Activated CD4-positive, alpha-beta T cell treated with anti-CD3 and anti-CD28 coated beads, Interleukin-2, Interleukin-4, amounts not matched to agents 100 ng/mL and 50 ng/mL, durations not matched to agents 16 hours and 8 hours (primary cell): ENCODE results near the gene FAM78B.
A peak's percentile ranks its signal among the peaks of the same experiment; 100 is the strongest.

ENCODE experiments used
- DNase-seq: peaks from one replicate; pipeline ENCODE4 v3.0.0-alpha.2; 2020; ENCODE audit warnings: low spot score

Gene FAM78B

GRCh38 chr1:166166698-166167571 lies at the start of gene FAM78B:
TSS of gene FAM78B (minus strand) at chr1:166167001. CDS start at chr1:166166248, 753 bp downstream.
- peak; percentile 60 for DNase-seq

- DNase-seq, result no peak
These were observed 35.7 kb upstream of the FAM78B start for GRCh38 chr1:166202546-166202945.

- DNase-seq, result no peak
These were observed 33.9 kb upstream of the FAM78B start for GRCh38 chr1:166200743-166201142.

GRCh38 chr1:166197597-166197996 lies 30.8 kb upstream of the FAM78B start:
- DNase-seq, result no peak

- no peak for DNase-seq
These were observed 30.3 kb upstream of the FAM78B start for GRCh38 chr1:166197141-166197540.

GRCh38 chr1:166193057-166193698 lies 26.4 kb upstream of the FAM78B start:
- no peak for DNase-seq

GRCh38 chr1:166190400-166190799 lies 23.6 kb upstream of the FAM78B start:
- DNase-seq, result no peak

GRCh38 chr1:166189126-166189525 lies 22.3 kb upstream of the FAM78B start:
- no peak for DNase-seq

GRCh38 chr1:166185526-166185925 lies 18.7 kb upstream of the FAM78B start:
- no peak for DNase-seq

- DNase-seq, result no peak
These were observed 18.1 kb upstream of the FAM78B start for GRCh38 chr1:166184897-166185296.

- DNase-seq, result no peak
These were observed 17.2 kb upstream of the FAM78B start for GRCh38 chr1:166184012-166184411.

- no peak for DNase-seq
These were observed 15.5 kb upstream of the FAM78B start for GRCh38 chr1:166182281-166182680.

GRCh38 chr1:166176416-166176815 lies 9.6 kb upstream of the FAM78B start:
- no peak for DNase-seq

- no peak for DNase-seq
These were observed 8.2 kb upstream of the FAM78B start for GRCh38 chr1:166175032-166175431.

GRCh38 chr1:166174108-166174507 lies 7.3 kb upstream of the FAM78B start:
- DNase-seq, result no peak

GRCh38 chr1:166172106-166172505 lies 5.3 kb upstream of the FAM78B start:
- no peak for DNase-seq

- no peak for DNase-seq
These were observed 3.9 kb upstream of the FAM78B start for GRCh38 chr1:166170726-166171125.

GRCh38 chr1:166170075-166170474 lies 3.3 kb upstream of the FAM78B start:
- DNase-seq, result peak; percentile 11

- no peak for DNase-seq
These were observed 2.4 kb upstream of the FAM78B start for GRCh38 chr1:166169182-166169581.

- peak; percentile 2 for DNase-seq
These were observed 748 bp upstream of the FAM78B start for GRCh38 chr1:166167572-166167925.

- DNase-seq, result no peak
These were observed 488 bp downstream of the FAM78B start for GRCh38 chr1:166166329-166166697.

- DNase-seq, result no peak
These were observed 1.0 kb downstream of the FAM78B start for GRCh38 chr1:166165661-166166328.
